GM23338 (cell line): ENCODE data around the gene IL1RL2. TPM values are rescaled to one million over a fixed set of nuclear protein-coding genes. Genes with fewer than 3 reads are reported as not detected.

Source experiments
- ATAC-seq: fragments of 200-7000 bp; cut with Tn5 transposase; 3 replicates; pipeline ENCODE4 v1.9.1; 2020
- DNase-seq: peaks from one replicate; pipeline ENCODE4 v3.0.0-alpha.2; 2015; ENCODE audit warnings: low spot score
- H2AFZ ChIP-seq: fragments of 200-600 bp; sonication (generic); 2 replicates; pipeline ENCODE4 v1.8.0; 2016; ENCODE audit warnings: antibody characterized with exemption, mild to moderate bottlenecking, moderate library complexity
- H3F3A ChIP-seq: fragments of 200-600 bp; sonication (generic); replicated peaks from 2 replicates; pipeline ENCODE4 v1.8.0; 2017; ENCODE audit warnings: antibody characterized with exemption, mixed run types, low read depth
- H3K27ac ChIP-seq: fragments of 200-600 bp; sonication (generic); 2 replicates; pipeline ENCODE4 v1.6.1; 2016; ENCODE audit warnings: low read depth
- H3K27me3 ChIP-seq: fragments of 200-600 bp; sonication (generic); 2 replicates; pipeline ENCODE4 v1.8.0; 2016; ENCODE audit warnings: mild to moderate bottlenecking, mixed run types, moderate library complexity; ENCODE audit not compliant: insufficient read depth
- H3K36me3 ChIP-seq: fragments of 200-600 bp; sonication (generic); 2 replicates; pipeline ENCODE4 v1.8.0; 2016; ENCODE audit warnings: mild to moderate bottlenecking; ENCODE audit not compliant: insufficient read depth
- H3K4me1 ChIP-seq: fragments of 200-600 bp; sonication (generic); 2 replicates; pipeline ENCODE4 v1.8.0; 2016; ENCODE audit warnings: mild to moderate bottlenecking, moderate library complexity; ENCODE audit not compliant: insufficient read depth
- H3K4me2 ChIP-seq: fragments of 200-600 bp; sonication (generic); 2 replicates; pipeline ENCODE4 v1.7.1; 2017; ENCODE audit warnings: mixed run types
- H3K4me3 ChIP-seq: fragments of 200-600 bp; sonication (generic); 2 replicates; pipeline ENCODE4 v1.6.1; 2016; ENCODE audit warnings: mixed run types
- H3K79me2 ChIP-seq: fragments of 200-600 bp; sonication (generic); replicated peaks from 2 replicates; pipeline ENCODE4 v1.8.0; 2017; ENCODE audit warnings: mild to moderate bottlenecking; ENCODE audit not compliant: insufficient read depth
- H3K9me2 ChIP-seq: fragments of 200-600 bp; sonication (generic); 2 replicates; pipeline ENCODE4 v1.8.0; 2017; ENCODE audit not compliant: insufficient read depth
- H4K20me1 ChIP-seq: fragments of 200-600 bp; sonication (generic); replicated peaks from 2 replicates; pipeline ENCODE4 v1.8.0; 2017; ENCODE audit warnings: mild to moderate bottlenecking; ENCODE audit not compliant: insufficient read depth
- H3K27ac Mint-ChIP-seq: 2 replicates; pipeline ENCODE4 v1.8.0; 2020; ENCODE audit warnings: inconsistent platforms, mild to moderate bottlenecking, moderate library complexity, mixed read lengths
- H3K27me3 Mint-ChIP-seq: 3 replicates; pipeline ENCODE4 v1.8.0; 2022; ENCODE audit warnings: low read depth, mild to moderate bottlenecking, moderate library complexity, mixed read lengths, inconsistent platforms; ENCODE audit not compliant: insufficient read depth, poor library complexity
- H3K36me3 Mint-ChIP-seq: 3 replicates; pipeline ENCODE4 v1.8.0; 2021; ENCODE audit warnings: low read depth, mild to moderate bottlenecking, inconsistent platforms, moderate library complexity, mixed read lengths
- H3K4me1 Mint-ChIP-seq: 3 replicates; pipeline ENCODE4 v1.8.0; 2020; ENCODE audit warnings: mild to moderate bottlenecking, inconsistent platforms, mixed read lengths
- H3K4me3 Mint-ChIP-seq: 3 replicates; pipeline ENCODE4 v1.8.0; 2021; ENCODE audit warnings: moderate library complexity, mild to moderate bottlenecking, inconsistent platforms, mixed read lengths
- H3K9me3 Mint-ChIP-seq: 3 replicates; pipeline ENCODE4 v1.8.0; 2020; ENCODE audit warnings: moderate library complexity, mild to moderate bottlenecking, inconsistent platforms, mixed read lengths
- CREB1 ChIP-seq: fragments of 250-450 bp; sonication (Bioruptor Pico); IDR thresholded peaks from 2 replicates; pipeline ENCODE4 v1.5.0; 2020; ENCODE audit warnings: low read depth, mild to moderate bottlenecking, moderate library complexity
- CTCF ChIP-seq, 2 experiments: fragments of 200-600 bp in 1 of 2; sonication (generic) in 1 of 2; conservative IDR thresholded peaks; 2 replicates each; pipeline versions ENCODE4 v1.5.1 to v1.6.1; 2016 to 2017; ENCODE audit warnings: antibody characterized with exemption in 2 of 2, low read depth in 2 of 2, mild to moderate bottlenecking in 2 of 2, moderate library complexity in 1 of 2
- ETS1 ChIP-seq: IDR thresholded peaks from 2 replicates; pipeline ENCODE4 v1.6.1; 2016; ENCODE audit warnings: antibody characterized with exemption
- EZH2 ChIP-seq: fragments of 200-600 bp; sonication (generic); IDR thresholded peaks from one replicate; pipeline ENCODE4 v1.8.0; 2017; ENCODE audit warnings: antibody characterized with exemption, mild to moderate bottlenecking, low read depth; ENCODE audit not compliant: unreplicated experiment
- EZH2phosphoT487 ChIP-seq: fragments of 200-600 bp; sonication (generic); IDR thresholded peaks from one replicate; pipeline ENCODE4 v1.8.1; 2018; ENCODE audit warnings: antibody characterized with exemption; ENCODE audit not compliant: unreplicated experiment
- JUNB ChIP-seq: IDR thresholded peaks from one replicate; pipeline ENCODE4 v1.6.1; 2016; ENCODE audit warnings: antibody characterized with exemption; ENCODE audit not compliant: unreplicated experiment
- NANOG ChIP-seq: IDR thresholded peaks from 2 replicates; pipeline ENCODE4 v1.6.1; 2016; ENCODE audit warnings: antibody characterized with exemption, borderline replicate concordance
- POLR2AphosphoS5 ChIP-seq: IDR thresholded peaks from 2 replicates; pipeline ENCODE4 v1.6.1; 2016; ENCODE audit warnings: antibody characterized with exemption, low read depth
- REST ChIP-seq: IDR thresholded peaks from one replicate; pipeline ENCODE4 v1.6.1; 2018; ENCODE audit warnings: antibody characterized with exemption; ENCODE audit not compliant: unreplicated experiment
- STAT1 ChIP-seq: IDR thresholded peaks from one replicate; pipeline ENCODE4 v1.6.1; 2016; ENCODE audit warnings: antibody characterized with exemption; ENCODE audit not compliant: unreplicated experiment
- ZNF114 ChIP-seq: fragments of 250-450 bp; sonication (Bioruptor Pico); IDR thresholded peaks from 2 replicates; pipeline ENCODE4 v1.5.0; 2020; ENCODE audit warnings: mild to moderate bottlenecking, moderate library complexity
- ZNF331 ChIP-seq: fragments of 250-450 bp; sonication (Bioruptor Pico); IDR thresholded peaks from 2 replicates; pipeline ENCODE4 v1.5.0; 2020; ENCODE audit warnings: low read depth, mild to moderate bottlenecking, moderate library complexity
- ZNF462 ChIP-seq: fragments of 250-450 bp; sonication (Bioruptor Pico); IDR thresholded peaks from 2 replicates; pipeline ENCODE4 v1.5.0; 2020; ENCODE audit warnings: mild to moderate bottlenecking, moderate library complexity
- polyA plus RNA-seq: library from polyadenylated mRNA; unstranded; fragments of >200 nt; fragmentation: Nextera tagmentation; extraction: Ambion mirVana; gene quantifications from 2 replicates; pipeline ENCODE4 v1.2.1, GENCODE V29; 2016
- total RNA-seq: library from RNA; depleted of rRNA; stranded (reverse); fragments of >200 nt; shearing (Covaris generic); gene quantifications from 2 replicates; pipeline ENCODE4 v1.2.3, GENCODE V29; 2014

IL1RL2 gene
- total and polyA plus RNA-seq, 2 experiments from 2014 or later, result not detected

- no peak overlapping the region for H2AFZ ChIP-seq
- no peak overlapping the region for H3K4me3 ChIP-seq
- DNase-seq (no peak), ATAC-seq (no peak)
- Mint-ChIP-seq H3K9me3 (no peaks in the 10 kb centered on the region), H3K4me3 (no peak overlapping the region), H3K27ac (peak overlapping the region; percentile 47; the same call in 1 of the 2 replicates), H3K4me1 (peaks cover 14% of the 10 kb centered on the region; the same call in 2 of the 3 replicates), H3K36me3 (no peaks in the 10 kb centered on the region), H3K27me3 (peaks cover 10% of the 10 kb centered on the region)
- H4K20me1 ChIP-seq, result no peaks in the 10 kb centered on the region
- H3K27me3 ChIP-seq, result no peaks in the 10 kb centered on the region
- no peaks in the 10 kb centered on the region for H3F3A ChIP-seq
- no peaks in the 10 kb centered on the region; the same call in 1 of the 2 replicates for H3K9me2 ChIP-seq
- no peaks in the 10 kb centered on the region for H3K36me3 ChIP-seq
- TF ChIP-seq STAT1 (no peak), POLR2AphosphoS5 (no peak), ZNF462 (CRISPR knock-in tag) (no peak), ETS1 (no peak), NANOG (no peak), EZH2phosphoT487 (no peak), CREB1 (no peak), CTCF (conservative IDR thresholded peaks at IDR 0.05; ENCODE audit: low read depth in 2 of 2) (no peak), REST (no peak), EZH2 (no peak), ZNF114 (CRISPR knock-in tag) (no peak), JUNB (no peak), ZNF331 (CRISPR knock-in tag) (no peak)
- H3K4me1 ChIP-seq, result no peaks in the 10 kb centered on the region; the same call in 1 of the 2 replicates
- no peak overlapping the region for H3K4me2 ChIP-seq
- H3K27ac ChIP-seq, result no peak overlapping the region
- H3K79me2 ChIP-seq, result no peaks in the 10 kb centered on the region
These were observed 51.4 kb downstream of the IL1RL2 start for GRCh38 chr2:102238039-102238756.
